ENCODE measurements around the gene SCYL2.

DNA sequence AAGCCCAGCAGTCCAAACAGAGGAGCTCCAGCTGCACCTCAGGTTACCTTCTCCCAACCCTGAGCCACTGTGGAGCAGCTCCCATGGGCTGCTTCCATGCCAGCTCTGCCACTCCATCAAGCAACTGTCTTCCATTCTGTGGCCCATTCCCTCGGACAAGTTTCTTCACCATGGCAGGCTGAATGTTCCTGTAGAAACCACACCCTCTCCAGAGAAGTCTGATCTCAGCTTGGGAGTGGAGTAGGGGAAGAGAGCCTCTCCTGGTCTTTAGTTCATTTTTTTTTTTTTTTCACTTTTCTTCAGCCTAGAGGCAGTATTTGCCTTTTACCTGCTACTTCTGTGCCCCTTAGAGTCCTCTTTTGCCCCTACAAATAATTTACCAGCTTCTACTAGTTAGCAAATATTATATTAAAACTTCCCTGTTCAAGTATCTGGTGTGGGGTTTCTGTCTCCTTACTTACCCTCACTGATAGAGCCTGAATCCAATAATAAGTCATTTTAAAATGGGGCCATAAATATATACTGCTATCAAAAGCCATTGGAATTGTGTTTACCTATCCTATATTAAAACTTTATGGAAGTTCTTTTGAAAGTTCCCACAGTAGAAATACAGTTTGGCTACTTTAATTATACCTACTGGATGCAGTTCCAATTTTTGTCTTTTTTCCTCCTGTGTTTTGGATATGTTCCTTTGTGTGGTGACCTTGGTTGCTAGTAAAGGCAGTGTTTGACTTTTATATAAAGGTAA lies 78.2 kb downstream of the SCYL2 start:
- TF ChIP-seq, protein P1, sequence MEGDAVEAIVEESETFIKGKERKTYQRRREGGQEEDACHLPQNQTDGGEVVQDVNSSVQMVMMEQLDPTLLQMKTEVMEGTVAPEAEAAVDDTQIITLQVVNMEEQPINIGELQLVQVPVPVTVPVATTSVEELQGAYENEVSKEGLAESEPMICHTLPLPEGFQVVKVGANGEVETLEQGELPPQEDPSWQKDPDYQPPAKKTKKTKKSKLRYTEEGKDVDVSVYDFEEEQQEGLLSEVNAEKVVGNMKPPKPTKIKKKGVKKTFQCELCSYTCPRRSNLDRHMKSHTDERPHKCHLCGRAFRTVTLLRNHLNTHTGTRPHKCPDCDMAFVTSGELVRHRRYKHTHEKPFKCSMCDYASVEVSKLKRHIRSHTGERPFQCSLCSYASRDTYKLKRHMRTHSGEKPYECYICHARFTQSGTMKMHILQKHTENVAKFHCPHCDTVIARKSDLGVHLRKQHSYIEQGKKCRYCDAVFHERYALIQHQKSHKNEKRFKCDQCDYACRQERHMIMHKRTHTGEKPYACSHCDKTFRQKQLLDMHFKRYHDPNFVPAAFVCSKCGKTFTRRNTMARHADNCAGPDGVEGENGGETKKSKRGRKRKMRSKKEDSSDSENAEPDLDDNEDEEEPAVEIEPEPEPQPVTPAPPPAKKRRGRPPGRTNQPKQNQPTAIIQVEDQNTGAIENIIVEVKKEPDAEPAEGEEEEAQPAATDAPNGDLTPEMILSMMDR (IDR thresholded peaks at IDR 0.05): no peak
- TF ChIP-seq POLR2A (IDR thresholded peaks at IDR 0.05): no peak

Data from thyroid gland (tissue), 4 donors.